ENCODE data around the gene HOXB7. TPM values are rescaled to one million over a fixed set of nuclear protein-coding genes. Genes with fewer than 3 reads are reported as not detected.

The HOXB7 gene
- total and polyA plus RNA-seq, 2 of the 13 experiments (the other 11 are each of a cell fraction or from before 2014, with no cell fraction given), result 0.04 TPM; not detected in 1

DNA sequence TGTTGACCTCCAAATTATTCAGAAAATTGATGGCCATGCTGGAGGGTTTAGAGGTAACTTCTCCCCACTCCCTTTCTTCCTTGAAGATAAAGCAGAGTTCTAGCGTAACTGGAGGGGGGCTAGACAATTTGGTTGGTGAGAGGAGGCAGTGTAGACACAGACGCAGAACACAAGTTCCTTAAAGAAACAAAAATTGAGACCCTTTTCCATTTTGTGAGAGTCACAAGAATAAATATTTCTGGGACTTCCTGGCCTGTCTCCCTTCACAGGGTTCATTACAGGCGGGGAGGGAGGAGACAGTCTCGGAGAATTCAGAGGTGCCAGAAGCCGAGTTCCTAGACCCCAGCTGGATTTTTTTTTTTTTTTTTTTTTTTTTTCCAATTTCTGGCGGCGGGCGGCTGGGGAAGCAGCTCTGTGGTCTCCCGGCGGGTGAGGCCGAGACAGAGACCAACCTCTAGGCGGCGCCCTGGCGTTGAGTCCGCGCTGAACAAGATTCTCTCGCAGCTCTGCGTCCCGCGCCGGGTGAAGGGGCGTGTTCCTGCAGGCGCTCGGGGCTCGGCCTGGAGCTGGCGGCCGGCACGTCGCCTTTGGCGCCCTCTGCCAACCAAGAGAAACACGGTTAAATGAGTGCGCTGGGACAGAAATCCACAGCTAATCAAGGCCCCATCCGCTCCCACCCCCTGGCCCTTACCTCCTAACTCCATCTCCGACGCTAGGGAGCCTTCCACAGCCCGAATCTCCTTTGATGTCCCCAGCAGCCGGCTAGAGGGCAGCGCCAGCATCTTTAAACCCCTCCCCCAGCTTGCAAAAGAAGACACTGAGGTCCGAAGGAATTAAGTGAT is 25.6 kb upstream of the HOXB7 start (continued):
- TF ChIP-seq MLXIP (CRISPR knock-in tag; IDR thresholded peaks at IDR 0.05; ENCODE audit: borderline replicate concordance) (no peak), ZBTB39 (CRISPR knock-in tag; IDR thresholded peaks at IDR 0.05) (no peak), ZNF33A (CRISPR knock-in tag; IDR thresholded peaks at IDR 0.05; ENCODE audit: borderline replicate concordance) (no peak), ELF1 (CRISPR knock-in tag; IDR thresholded peaks at IDR 0.05) (no peak), KDM3A (CRISPR knock-in tag; IDR thresholded peaks at IDR 0.05; ENCODE audit: low read depth) (peak; percentile 63; the same call in 1 of the 2 replicates), CENPX (CRISPR knock-in tag; IDR thresholded peaks at IDR 0.05) (no peak), ZNF724P (CRISPR knock-in tag; IDR thresholded peaks at IDR 0.05; ENCODE audit: borderline replicate concordance) (no peak), ZKSCAN8 (CRISPR knock-in tag; IDR thresholded peaks at IDR 0.05; ENCODE audit: borderline replicate concordance) (peak; percentile 55; the same call in 1 of the 2 replicates), PAXIP1 (CRISPR knock-in tag; conservative IDR thresholded peaks at IDR 0.05) (no peak), ZNF816 (CRISPR knock-in tag; IDR thresholded peaks at IDR 0.05; ENCODE audit: borderline replicate concordance) (no peak)
- TF ChIP-seq, protein P1, sequence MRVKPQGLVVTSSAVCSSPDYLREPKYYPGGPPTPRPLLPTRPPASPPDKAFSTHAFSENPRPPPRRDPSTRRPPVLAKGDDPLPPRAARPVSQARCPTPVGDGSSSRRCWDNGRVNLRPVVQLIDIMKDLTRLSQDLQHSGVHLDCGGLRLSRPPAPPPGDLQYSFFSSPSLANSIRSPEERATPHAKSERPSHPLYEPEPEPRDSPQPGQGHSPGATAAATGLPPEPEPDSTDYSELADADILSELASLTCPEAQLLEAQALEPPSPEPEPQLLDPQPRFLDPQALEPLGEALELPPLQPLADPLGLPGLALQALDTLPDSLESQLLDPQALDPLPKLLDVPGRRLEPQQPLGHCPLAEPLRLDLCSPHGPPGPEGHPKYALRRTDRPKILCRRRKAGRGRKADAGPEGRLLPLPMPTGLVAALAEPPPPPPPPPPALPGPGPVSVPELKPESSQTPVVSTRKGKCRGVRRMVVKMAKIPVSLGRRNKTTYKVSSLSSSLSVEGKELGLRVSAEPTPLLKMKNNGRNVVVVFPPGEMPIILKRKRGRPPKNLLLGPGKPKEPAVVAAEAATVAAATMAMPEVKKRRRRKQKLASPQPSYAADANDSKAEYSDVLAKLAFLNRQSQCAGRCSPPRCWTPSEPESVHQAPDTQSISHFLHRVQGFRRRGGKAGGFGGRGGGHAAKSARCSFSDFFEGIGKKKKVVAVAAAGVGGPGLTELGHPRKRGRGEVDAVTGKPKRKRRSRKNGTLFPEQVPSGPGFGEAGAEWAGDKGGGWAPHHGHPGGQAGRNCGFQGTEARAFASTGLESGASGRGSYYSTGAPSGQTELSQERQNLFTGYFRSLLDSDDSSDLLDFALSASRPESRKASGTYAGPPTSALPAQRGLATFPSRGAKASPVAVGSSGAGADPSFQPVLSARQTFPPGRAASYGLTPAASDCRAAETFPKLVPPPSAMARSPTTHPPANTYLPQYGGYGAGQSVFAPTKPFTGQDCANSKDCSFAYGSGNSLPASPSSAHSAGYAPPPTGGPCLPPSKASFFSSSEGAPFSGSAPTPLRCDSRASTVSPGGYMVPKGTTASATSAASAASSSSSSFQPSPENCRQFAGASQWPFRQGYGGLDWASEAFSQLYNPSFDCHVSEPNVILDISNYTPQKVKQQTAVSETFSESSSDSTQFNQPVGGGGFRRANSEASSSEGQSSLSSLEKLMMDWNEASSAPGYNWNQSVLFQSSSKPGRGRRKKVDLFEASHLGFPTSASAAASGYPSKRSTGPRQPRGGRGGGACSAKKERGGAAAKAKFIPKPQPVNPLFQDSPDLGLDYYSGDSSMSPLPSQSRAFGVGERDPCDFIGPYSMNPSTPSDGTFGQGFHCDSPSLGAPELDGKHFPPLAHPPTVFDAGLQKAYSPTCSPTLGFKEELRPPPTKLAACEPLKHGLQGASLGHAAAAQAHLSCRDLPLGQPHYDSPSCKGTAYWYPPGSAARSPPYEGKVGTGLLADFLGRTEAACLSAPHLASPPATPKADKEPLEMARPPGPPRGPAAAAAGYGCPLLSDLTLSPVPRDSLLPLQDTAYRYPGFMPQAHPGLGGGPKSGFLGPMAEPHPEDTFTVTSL (CRISPR knock-in tag; IDR thresholded peaks at IDR 0.05; ENCODE audit: borderline replicate concordance), result no peak

All from HepG2 (cell line).